ENCODE measurements around the gene DEPP1. TPM values are rescaled to one million over a fixed set of nuclear protein-coding genes. Genes with fewer than 3 reads are reported as not detected.

The DEPP1 gene
- total and polyA plus RNA-seq, 2 of the 13 experiments (the other 11 are each of a cell fraction or from before 2014, with no cell fraction given) = 14.8 to 270 TPM

- TF ChIP-seq, protein P1, sequence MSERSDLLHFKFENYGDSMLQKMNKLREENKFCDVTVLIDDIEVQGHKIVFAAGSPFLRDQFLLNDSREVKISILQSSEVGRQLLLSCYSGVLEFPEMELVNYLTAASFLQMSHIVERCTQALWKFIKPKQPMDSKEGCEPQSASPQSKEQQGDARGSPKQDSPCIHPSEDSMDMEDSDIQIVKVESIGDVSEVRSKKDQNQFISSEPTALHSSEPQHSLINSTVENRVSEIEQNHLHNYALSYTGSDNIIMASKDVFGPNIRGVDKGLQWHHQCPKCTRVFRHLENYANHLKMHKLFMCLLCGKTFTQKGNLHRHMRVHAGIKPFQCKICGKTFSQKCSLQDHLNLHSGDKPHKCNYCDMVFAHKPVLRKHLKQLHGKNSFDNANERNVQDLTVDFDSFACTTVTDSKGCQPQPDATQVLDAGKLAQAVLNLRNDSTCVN (CRISPR knock-in tag; IDR thresholded peaks at IDR 0.05; ENCODE audit: borderline replicate concordance) = peak; percentile 94
- TF ChIP-seq, protein P2, sequence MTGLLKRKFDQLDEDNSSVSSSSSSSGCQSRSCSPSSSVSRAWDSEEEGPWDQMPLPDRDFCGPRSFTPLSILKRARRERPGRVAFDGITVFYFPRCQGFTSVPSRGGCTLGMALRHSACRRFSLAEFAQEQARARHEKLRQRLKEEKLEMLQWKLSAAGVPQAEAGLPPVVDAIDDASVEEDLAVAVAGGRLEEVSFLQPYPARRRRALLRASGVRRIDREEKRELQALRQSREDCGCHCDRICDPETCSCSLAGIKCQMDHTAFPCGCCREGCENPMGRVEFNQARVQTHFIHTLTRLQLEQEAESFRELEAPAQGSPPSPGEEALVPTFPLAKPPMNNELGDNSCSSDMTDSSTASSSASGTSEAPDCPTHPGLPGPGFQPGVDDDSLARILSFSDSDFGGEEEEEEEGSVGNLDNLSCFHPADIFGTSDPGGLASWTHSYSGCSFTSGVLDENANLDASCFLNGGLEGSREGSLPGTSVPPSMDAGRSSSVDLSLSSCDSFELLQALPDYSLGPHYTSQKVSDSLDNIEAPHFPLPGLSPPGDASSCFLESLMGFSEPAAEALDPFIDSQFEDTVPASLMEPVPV (CRISPR knock-in tag; IDR thresholded peaks at IDR 0.05) = peak; percentile 77; the same call in 1 of the 2 replicates
- TF ChIP-seq ETV6 (CRISPR knock-in tag; conservative IDR thresholded peaks at IDR 0.05) (peak; percentile 74; the same call in 1 of the 2 replicates), MEF2D (CRISPR knock-in tag; IDR thresholded peaks at IDR 0.05) (peak; percentile 85), FIP1L1 (IDR thresholded peaks at IDR 0.05; ENCODE audit: borderline replicate concordance, insufficient read depth, low read depth, low read length) (no peak), ZNF326 (CRISPR knock-in tag; IDR thresholded peaks at IDR 0.05; ENCODE audit: borderline replicate concordance) (no peak), JARID2 (CRISPR knock-in tag; IDR thresholded peaks at IDR 0.05; ENCODE audit: insufficient replicate concordance) (no peak), ZNF20 (CRISPR knock-in tag; IDR thresholded peaks at IDR 0.05) (no peak), PCBP2 (optimal IDR thresholded peaks at IDR 0.05; ENCODE audit: low read depth, low read length, poor library complexity, severe bottlenecking) (no peak), ZNF83 (CRISPR knock-in tag; IDR thresholded peaks at IDR 0.05; ENCODE audit: borderline replicate concordance) (no peak), POLR2AphosphoS2 (IDR thresholded peaks at IDR 0.05; ENCODE audit: low read depth, low read length) (no peak), MLXIP (CRISPR knock-in tag; IDR thresholded peaks at IDR 0.05; ENCODE audit: borderline replicate concordance) (no peak), ZNF329 (CRISPR knock-in tag; IDR thresholded peaks at IDR 0.05; ENCODE audit: low read depth) (no peak), BHLHE40 (IDR thresholded peaks at IDR 0.05; ENCODE audit: low read length) (peak; percentile 28; the same call in 1 of the 2 replicates), STAT6 (CRISPR knock-in tag; IDR thresholded peaks at IDR 0.05; ENCODE audit: borderline replicate concordance) (no peak; the same call in 1 of the 2 replicates), NCOA2 (CRISPR knock-in tag; IDR thresholded peaks at IDR 0.05) (peak; percentile 83), TAF15 (IDR thresholded peaks at IDR 0.05; ENCODE audit: low read depth, low read length, poor library complexity, severe bottlenecking) (no peak)
- TF ChIP-seq, protein P3, sequence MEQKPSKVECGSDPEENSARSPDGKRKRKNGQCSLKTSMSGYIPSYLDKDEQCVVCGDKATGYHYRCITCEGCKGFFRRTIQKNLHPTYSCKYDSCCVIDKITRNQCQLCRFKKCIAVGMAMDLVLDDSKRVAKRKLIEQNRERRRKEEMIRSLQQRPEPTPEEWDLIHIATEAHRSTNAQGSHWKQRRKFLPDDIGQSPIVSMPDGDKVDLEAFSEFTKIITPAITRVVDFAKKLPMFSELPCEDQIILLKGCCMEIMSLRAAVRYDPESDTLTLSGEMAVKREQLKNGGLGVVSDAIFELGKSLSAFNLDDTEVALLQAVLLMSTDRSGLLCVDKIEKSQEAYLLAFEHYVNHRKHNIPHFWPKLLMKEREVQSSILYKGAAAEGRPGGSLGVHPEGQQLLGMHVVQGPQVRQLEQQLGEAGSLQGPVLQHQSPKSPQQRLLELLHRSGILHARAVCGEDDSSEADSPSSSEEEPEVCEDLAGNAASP (CRISPR knock-in tag; IDR thresholded peaks at IDR 0.05; ENCODE audit: borderline replicate concordance) = peak; percentile 65
Observed at GRCh38 chr10:44935201-44935965, 43.2 kb downstream of the DEPP1 start (continued).
